HG03575 (cell line): ENCODE measurements around the gene OTOGL.

Source experiments
- ATAC-seq: cut with Tn5 transposase; IDR thresholded peaks from one replicate; pipeline ENCODE4 v1.9.1; 2021; ENCODE audit not compliant: unreplicated experiment, insufficient number of reproducible peaks, low FRiP score; ENCODE audit errors: extremely low read depth

OTOGL gene

GRCh38 chr12:80173083-80173864, 73.9 kb downstream of the OTOGL start:
- no peak for ATAC-seq

GRCh38 chr12:80175307-80175930, 76.1 kb downstream of the OTOGL start:
- ATAC-seq: no peak

GRCh38 chr12:80176706-80177105, 77.4 kb downstream of the OTOGL start:
- ATAC-seq: no peak

GRCh38 chr12:80178846-80179245, 79.5 kb downstream of the OTOGL start:
- ATAC-seq: peak; percentile 88

- ATAC-seq: no peak
These were observed 84.6 kb downstream of the OTOGL start for GRCh38 chr12:80183939-80184338.

- no peak for ATAC-seq
These were observed 85.6 kb downstream of the OTOGL start for GRCh38 chr12:80184926-80185325.

GRCh38 chr12:80186727-80187217, 87.4 kb downstream of the OTOGL start:
- no peak for ATAC-seq

- no peak for ATAC-seq
These were observed 88.3 kb downstream of the OTOGL start for GRCh38 chr12:80187660-80188090.

GRCh38 chr12:80188576-80188975, 89.2 kb downstream of the OTOGL start:
- ATAC-seq: no peak

GRCh38 chr12:80189241-80189640, 89.9 kb downstream of the OTOGL start:
- no peak for ATAC-seq

- ATAC-seq: no peak
These were observed 90.7 kb downstream of the OTOGL start for GRCh38 chr12:80190001-80190400.

- ATAC-seq: no peak
These were observed 92.8 kb downstream of the OTOGL start for GRCh38 chr12:80192087-80192486.

- ATAC-seq: no peak
These were observed 94.5 kb downstream of the OTOGL start for GRCh38 chr12:80193865-80194264.

- ATAC-seq: no peak
These were observed 95.9 kb downstream of the OTOGL start for GRCh38 chr12:80195074-80195726.

- no peak for ATAC-seq
These were observed 96.4 kb downstream of the OTOGL start for GRCh38 chr12:80195737-80196136.

GRCh38 chr12:80196419-80196818, 97.1 kb downstream of the OTOGL start:
- no peak for ATAC-seq

- ATAC-seq: no peak
These were observed 99.5 kb downstream of the OTOGL start for GRCh38 chr12:80198782-80199337.

GRCh38 chr12:80199931-80200330, 100.6 kb downstream of the OTOGL start:
- no peak for ATAC-seq

GRCh38 chr12:80200414-80200813, 101.1 kb downstream of the OTOGL start:
- no peak for ATAC-seq

GRCh38 chr12:80201908-80202307, 102.6 kb downstream of the OTOGL start:
- no peak for ATAC-seq
